Chondrocyte (in vitro differentiated cells): ENCODE data around the gene MRPL30. TPM values are rescaled to one million over a fixed set of nuclear protein-coding genes. Genes with fewer than 3 reads are reported as not detected.
A peak's percentile ranks its signal among the peaks of the same experiment; 100 is the strongest.
"Not testable (repeated sequence)": the region's sequence is repeated elsewhere in the genome, so short reads cannot be mapped to it uniquely, and the experiment has no call there.

Experiments
- DNase-seq: peaks from one replicate; pipeline ENCODE4 v3.0.0; 2021; ENCODE audit warnings: mixed read lengths, low spot score
- H3K27ac Mint-ChIP-seq: one replicate; pipeline ENCODE4 v1.8.0; 2021; ENCODE audit warnings: mild to moderate bottlenecking, moderate library complexity, mixed read lengths; ENCODE audit not compliant: unreplicated experiment
- H3K27me3 Mint-ChIP-seq: 2 replicates; pipeline ENCODE4 v1.8.0; 2021; ENCODE audit warnings: low read depth, mixed read lengths
- H3K36me3 Mint-ChIP-seq: 2 replicates; pipeline ENCODE4 v1.8.0; 2021; ENCODE audit warnings: low read depth, mixed read lengths
- H3K4me1 Mint-ChIP-seq: 2 replicates; pipeline ENCODE4 v1.8.0; 2021; ENCODE audit warnings: low read depth, mild to moderate bottlenecking, mixed read lengths
- H3K4me3 Mint-ChIP-seq: one replicate; pipeline ENCODE4 v1.8.0; 2021; ENCODE audit warnings: mild to moderate bottlenecking, moderate library complexity, mixed read lengths; ENCODE audit not compliant: unreplicated experiment
- H3K9me3 Mint-ChIP-seq: 2 replicates; pipeline ENCODE4 v1.8.0; 2021; ENCODE audit warnings: low read depth, mixed read lengths
- total RNA-seq: library from RNA; stranded (reverse); gene quantifications from 3 replicates; pipeline ENCODE4 v1.2.1, GENCODE V29; 2021
- TF ChIP-seq, protein P1 (sequence below): fragments of 200-600 bp; sonication (generic); IDR thresholded peaks from 2 replicates; pipeline ENCODE4 v1.5.0; 2021; ENCODE audit warnings: antibody characterized with exemption, mild to moderate bottlenecking, moderate library complexity

MRPL30 gene
- total RNA-seq, 1 donor from 2014 or later, result 21.5 TPM

DNA sequence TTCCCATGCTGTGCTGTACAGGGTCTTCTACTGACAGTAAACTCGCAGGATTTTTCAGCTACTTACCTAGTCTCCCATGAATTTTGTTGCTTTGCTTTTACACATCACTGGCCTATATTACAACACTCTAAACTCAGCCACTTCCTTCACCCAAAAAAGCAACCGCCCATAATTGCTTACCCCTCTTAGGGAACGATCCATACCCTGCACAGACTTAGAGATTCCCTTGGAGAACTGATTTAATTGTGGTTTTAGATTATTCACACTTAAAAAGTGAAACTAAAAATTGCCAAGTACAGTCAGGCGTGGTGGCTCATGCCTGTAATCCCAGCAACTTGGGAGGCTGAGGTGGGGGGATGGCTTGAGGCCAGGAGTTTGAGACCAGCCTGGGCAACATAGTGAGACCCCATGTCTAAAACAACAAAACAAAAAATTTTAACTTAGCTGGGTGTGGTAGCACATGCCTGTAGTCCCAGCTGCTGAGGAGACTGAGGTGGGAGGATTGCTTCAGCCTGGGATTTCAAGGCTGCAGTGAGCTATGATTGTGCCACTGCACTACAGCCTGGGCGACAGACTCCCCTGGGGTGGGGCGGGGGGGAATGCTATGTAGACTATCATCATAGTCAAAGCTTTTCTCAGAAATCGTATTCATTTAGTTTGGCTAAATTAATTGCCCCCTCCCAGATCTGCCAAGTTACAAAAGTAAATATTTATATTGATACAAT lies 19.3 kb downstream of the MRPL30 start:
- Mint-ChIP-seq H3K27me3 (no peaks in the 10 kb centered on the region), H3K9me3 (peaks cover 7% of the 10 kb centered on the region), H3K4me3 (no peak overlapping the region), H3K27ac (no peak overlapping the region), H3K36me3 (peaks cover 17% of the 10 kb centered on the region), H3K4me1 (no peaks in the 10 kb centered on the region)
- DNase-seq, result no peak
- TF ChIP-seq, protein P1, sequence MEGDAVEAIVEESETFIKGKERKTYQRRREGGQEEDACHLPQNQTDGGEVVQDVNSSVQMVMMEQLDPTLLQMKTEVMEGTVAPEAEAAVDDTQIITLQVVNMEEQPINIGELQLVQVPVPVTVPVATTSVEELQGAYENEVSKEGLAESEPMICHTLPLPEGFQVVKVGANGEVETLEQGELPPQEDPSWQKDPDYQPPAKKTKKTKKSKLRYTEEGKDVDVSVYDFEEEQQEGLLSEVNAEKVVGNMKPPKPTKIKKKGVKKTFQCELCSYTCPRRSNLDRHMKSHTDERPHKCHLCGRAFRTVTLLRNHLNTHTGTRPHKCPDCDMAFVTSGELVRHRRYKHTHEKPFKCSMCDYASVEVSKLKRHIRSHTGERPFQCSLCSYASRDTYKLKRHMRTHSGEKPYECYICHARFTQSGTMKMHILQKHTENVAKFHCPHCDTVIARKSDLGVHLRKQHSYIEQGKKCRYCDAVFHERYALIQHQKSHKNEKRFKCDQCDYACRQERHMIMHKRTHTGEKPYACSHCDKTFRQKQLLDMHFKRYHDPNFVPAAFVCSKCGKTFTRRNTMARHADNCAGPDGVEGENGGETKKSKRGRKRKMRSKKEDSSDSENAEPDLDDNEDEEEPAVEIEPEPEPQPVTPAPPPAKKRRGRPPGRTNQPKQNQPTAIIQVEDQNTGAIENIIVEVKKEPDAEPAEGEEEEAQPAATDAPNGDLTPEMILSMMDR, result no peak

DNA sequence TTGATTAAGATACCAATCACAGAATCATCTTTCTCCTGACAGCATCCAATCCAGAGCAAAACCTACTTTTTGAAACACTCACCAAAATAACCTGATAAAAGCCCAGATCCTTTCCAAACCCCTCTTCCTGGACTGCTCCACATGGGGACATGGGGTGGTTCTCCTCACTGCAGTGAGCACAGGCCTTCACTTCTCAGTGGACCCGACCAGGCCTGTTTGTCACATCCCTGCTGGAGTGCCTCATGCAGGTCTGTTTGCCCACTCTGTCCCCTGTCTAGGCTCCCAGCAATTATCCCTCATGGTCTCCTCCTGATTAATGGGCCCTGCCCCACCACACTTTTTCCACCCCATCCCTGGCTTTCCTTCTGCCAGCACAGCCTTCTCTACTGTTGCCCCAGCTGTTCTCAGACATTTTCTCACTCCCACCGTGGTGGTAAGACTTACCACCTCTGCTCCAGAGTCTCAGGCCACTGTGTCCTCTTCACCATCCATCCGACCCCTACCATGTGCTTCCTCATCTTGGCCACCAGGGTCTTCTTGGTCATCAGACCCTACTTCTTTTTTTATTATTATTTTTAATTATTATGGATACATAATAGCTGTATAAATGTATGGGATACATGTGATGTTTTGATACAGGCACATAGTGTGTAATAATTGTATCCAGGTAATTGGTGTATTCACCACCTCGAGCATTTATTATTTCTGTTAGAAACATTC lies 21.1 kb downstream of the MRPL30 start:
- Mint-ChIP-seq H3K4me3 (no peak overlapping the region), H3K27ac (no peak overlapping the region), H3K9me3 (peaks cover 18% of the 10 kb centered on the region), H3K36me3 (peaks cover 10% of the 10 kb centered on the region), H3K4me1 (no peaks in the 10 kb centered on the region), H3K27me3 (no peaks in the 10 kb centered on the region)
- TF ChIP-seq, protein P1, result peak; percentile 22
- DNase-seq, result no peak

DNA sequence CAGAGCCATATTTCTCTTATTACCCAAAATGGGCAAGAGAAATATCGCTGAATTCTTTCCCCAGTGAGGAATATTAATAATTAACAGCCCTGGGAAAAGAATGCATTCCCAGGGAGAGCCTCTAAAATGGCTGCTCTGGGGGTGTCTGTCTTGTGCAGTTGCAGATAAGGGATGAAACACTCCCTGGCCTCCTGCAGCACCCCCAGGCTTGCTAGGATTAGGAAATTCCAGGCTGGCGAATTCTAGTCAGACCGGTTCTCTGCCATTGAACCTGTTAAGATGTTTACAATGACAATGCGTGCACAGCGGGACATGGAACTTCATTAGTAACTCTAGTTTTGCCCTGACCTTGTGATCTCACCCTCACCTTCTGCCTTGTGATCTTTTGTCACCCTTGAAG lies 24.5 kb downstream of the MRPL30 start:
- Mint-ChIP-seq H3K4me1 (no peaks in the 10 kb centered on the region), H3K9me3 (peaks cover 27% of the 10 kb centered on the region), H3K36me3 (peaks cover 8% of the 10 kb centered on the region), H3K27me3 (no peaks in the 10 kb centered on the region), H3K27ac (no peak overlapping the region), H3K4me3 (no peak overlapping the region)
- TF ChIP-seq, protein P1, result no peak
- no peak for DNase-seq

DNA sequence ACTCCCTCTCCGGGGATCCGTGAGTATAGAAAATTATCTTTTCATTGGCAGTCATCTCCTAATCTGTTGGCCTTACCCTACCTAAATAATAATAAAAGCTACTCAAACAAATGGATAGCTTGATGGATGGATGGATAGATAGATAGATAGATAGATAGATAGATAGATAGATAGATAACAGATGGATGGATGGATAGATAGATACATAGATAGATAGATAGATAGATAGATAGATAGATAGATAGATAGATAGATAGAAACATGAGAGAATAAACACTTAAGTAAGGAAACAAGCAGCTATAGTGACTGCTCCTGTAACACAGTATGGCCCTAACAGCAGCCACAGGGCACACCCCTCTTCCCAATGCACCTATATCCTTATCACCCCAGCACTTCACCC lies 35.1 kb downstream of the MRPL30 start:
- Mint-ChIP-seq H3K27ac (no peak overlapping the region), H3K4me3 (no peak overlapping the region), H3K4me1 (no peaks in the 10 kb centered on the region), H3K36me3 (peaks cover 4% of the 10 kb centered on the region), H3K27me3 (no peaks in the 10 kb centered on the region), H3K9me3 (no peaks in the 10 kb centered on the region)
- TF ChIP-seq, protein P1, result no peak
- no peak for DNase-seq

DNA sequence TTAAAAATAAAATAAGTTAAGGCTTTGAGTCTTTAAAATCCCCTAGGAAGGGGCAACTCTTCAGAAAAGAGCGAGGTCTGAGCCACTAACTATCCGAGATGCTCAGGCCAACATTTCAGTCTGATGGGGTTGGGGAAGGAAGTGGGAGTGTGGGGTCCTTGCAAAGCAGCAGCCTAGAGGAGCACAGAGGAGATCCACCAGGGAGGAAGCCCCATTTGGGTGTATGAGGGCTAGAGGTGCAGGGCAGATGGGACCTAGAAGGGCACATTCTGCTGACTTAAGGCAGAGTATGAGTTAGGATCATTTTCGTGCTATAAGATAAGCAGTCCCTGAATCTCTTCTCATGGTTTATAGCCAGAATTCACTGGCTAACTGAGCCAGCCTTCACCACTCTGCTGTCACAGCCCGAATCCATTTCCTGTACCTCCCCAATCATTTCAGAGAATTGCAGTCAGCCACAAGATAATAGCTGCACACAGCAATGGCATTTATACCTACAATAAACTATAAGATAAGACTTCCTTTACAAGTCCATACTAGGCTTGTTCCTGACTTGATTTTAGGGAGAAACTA lies 37.0 kb downstream of the MRPL30 start:
- no peak overlapping the region for H3K4me3 Mint-ChIP-seq
- no peaks in the 10 kb centered on the region for H3K27me3 Mint-ChIP-seq
- DNase-seq, result no peak
- TF ChIP-seq, protein P1, result no peak
- H3K4me1 Mint-ChIP-seq, result no peaks in the 10 kb centered on the region
- H3K9me3 Mint-ChIP-seq, result no peaks in the 10 kb centered on the region
- H3K27ac Mint-ChIP-seq, result no peak overlapping the region
- peaks cover 4% of the 10 kb centered on the region for H3K36me3 Mint-ChIP-seq

DNA sequence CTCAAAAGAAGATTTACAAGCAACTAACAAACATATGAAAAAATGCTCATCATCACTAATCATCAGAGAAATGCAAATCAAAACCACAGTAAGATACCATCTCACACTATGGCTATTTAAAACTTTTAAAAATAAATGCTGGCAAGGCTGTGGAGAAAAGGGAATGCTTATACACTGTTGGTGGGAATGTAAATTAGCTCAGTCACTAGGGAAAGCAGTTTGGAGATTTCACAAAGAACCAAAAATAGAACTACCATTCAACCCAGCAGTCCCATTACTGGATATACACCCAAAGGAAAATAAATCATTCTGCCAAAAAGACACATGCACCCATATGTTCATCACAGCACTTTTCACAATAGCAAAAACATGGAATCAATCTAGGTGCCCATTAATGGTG lies 52.2 kb downstream of the MRPL30 start:
- not testable (repeated sequence) for H3K4me3 Mint-ChIP-seq, H3K27ac Mint-ChIP-seq, H3K27me3 Mint-ChIP-seq, DNase-seq, H3K4me1 Mint-ChIP-seq
- Mint-ChIP-seq H3K36me3 (peaks cover 18% of the 10 kb centered on the region), H3K9me3 (peaks cover 42% of the 10 kb centered on the region)
